ENCODE results near the gene STK10. TPM values are rescaled to one million over a fixed set of nuclear protein-coding genes. Genes with fewer than 3 reads are reported as not detected.

The STK10 gene
- total and polyA plus RNA-seq, 2 of the 8 experiments (the other 6 are each of a cell fraction or from before 2014, with no cell fraction given) = 10.5 to 21.4 TPM

GRCh38 chr5:172003746-172004145, 184.3 kb downstream of the STK10 start (continued):
- TF ChIP-seq NANOG (IDR thresholded peaks at IDR 0.05; ENCODE audit: insufficient read depth, low read depth, low read length, poor library complexity, severe bottlenecking) (no peak), EGR1 (IDR thresholded peaks at IDR 0.05; ENCODE audit: borderline replicate concordance, low read depth, low read length) (no peak), SIX5 (IDR thresholded peaks at IDR 0.05; ENCODE audit: low read depth, low read length) (no peak), ZNF274 (IDR thresholded peaks at IDR 0.05; ENCODE audit: borderline replicate concordance, extremely low read depth, low read length) (no peak), POU5F1 (IDR thresholded peaks at IDR 0.05; ENCODE audit: low read depth, low read length) (no peak), SIRT6 (IDR thresholded peaks at IDR 0.05; ENCODE audit: low read length) (no peak), RXRA (IDR thresholded peaks at IDR 0.05; ENCODE audit: insufficient read depth, low read depth, low read length) (no peak)

Data from H1 (cell line).